Spleen (tissue), 11 donors: Measurements from ENCODE around the gene NHSL1. TPM values are rescaled to one million over a fixed set of nuclear protein-coding genes. Genes with fewer than 3 reads are reported as not detected.

Experiments used
- DNase-seq: peaks from one replicate; pipeline ENCODE4 v3.0.0-alpha.2; 2020
- H3K27ac ChIP-seq, 8 donors: fragments of 200-600 bp; sonication (generic) in 7 of 8; 1 replicate in 4 of 8; 2 replicates in 4 of 8; pipeline versions ENCODE4 v1.5.0 to v1.8.0; 2016 to 2021; ENCODE audit warnings: inconsistent platforms in 4 of 8, mild to moderate bottlenecking in 4 of 8, moderate library complexity in 1 of 8
- H3K27me3 ChIP-seq, 7 donors: fragments of 200-600 bp; sonication (generic) in 6 of 7; replicated peaks in 1 of 7; 1 replicate in 4 of 7; 2 replicates in 3 of 7; pipeline versions ENCODE4 v1.5.0 to v1.8.0; 2016 to 2021; ENCODE audit warnings: inconsistent platforms in 3 of 7, mild to moderate bottlenecking in 1 of 7
- H3K36me3 ChIP-seq, 6 donors: fragments of 200-600 bp; sonication (generic) in 5 of 6; 1 replicate in 4 of 6; 2 replicates in 2 of 6; pipeline versions ENCODE4 v1.5.0 to v1.8.0; 2016 to 2021; ENCODE audit warnings: inconsistent platforms in 2 of 6
- H3K4me1 ChIP-seq, 6 donors: fragments of 200-600 bp; sonication (generic) in 5 of 6; 1 replicate in 3 of 6; 2 replicates in 3 of 6; pipeline versions ENCODE4 v1.5.0 to v1.8.0; 2016 to 2021; ENCODE audit warnings: inconsistent platforms in 3 of 6
- H3K4me3 ChIP-seq, 8 donors: fragments of 200-600 bp; sonication (generic) in 7 of 8; 1 replicate in 4 of 8; 2 replicates in 4 of 8; pipeline versions ENCODE4 v1.5.0 to v1.8.0; 2016 to 2021; ENCODE audit warnings: inconsistent platforms in 4 of 8, mild to moderate bottlenecking in 4 of 8, moderate library complexity in 2 of 8
- H3K9me3 ChIP-seq, 8 donors: fragments of 200-600 bp; sonication (generic) in 7 of 8; 1 replicate in 4 of 8; 2 replicates in 4 of 8; pipeline versions ENCODE4 v1.5.0 to v1.8.0; 2016 to 2021; ENCODE audit warnings: inconsistent platforms in 4 of 8
- CTCF ChIP-seq, 11 experiments: fragments of 200-600 bp in 7 of 11; fragments of 450-650 bp in 4 of 11; sonication (generic) in 4 of 11; IDR thresholded peaks in 8 of 11; conservative IDR thresholded peaks in 3 of 11; 1 replicate in 7 of 11; 2 replicates in 4 of 11; pipeline versions ENCODE4 v1.4.0 to v1.8.0; 2016 to 2021; ENCODE audit warnings: antibody characterized with exemption in 11 of 11, inconsistent platforms in 4 of 11, mild to moderate bottlenecking in 1 of 11
- POLR2A ChIP-seq, 3 donors: fragments of 450-650 bp; IDR thresholded peaks; one replicate each; pipeline ENCODE4 v1.5.1; 2017; ENCODE audit warnings: antibody characterized with exemption in 3 of 3, mild to moderate bottlenecking in 1 of 3
- POLR2AphosphoS5 ChIP-seq, 3 donors: sonication (generic); formaldehyde crosslinking; IDR thresholded peaks; one replicate each; pipeline ENCODE4 v1.5.1; 2017; ENCODE audit warnings: antibody characterized with exemption in 3 of 3
- WGBS, 5 donors: extraction: QIAGEN DNeasy Blood & Tissue Kit in 3 of 5; methylation state at CpG; one replicate each; pipeline versions ENCODE4 v1.1.5 to v1.1.7; 2013 to 2018; 5-methylcytosine and 5-hydroxymethylcytosine counted together
- intact Hi-C: fragments of 100-400 bp; cut with DNase I; formaldehyde crosslinking; loops from one replicate; pipeline ENCODE4 v1.15.0; 2023; ENCODE audit warnings: low total_unique reads
- polyA plus RNA-seq, 3 donors: library from polyadenylated mRNA; stranded (reverse); fragments of 200-250 nt; gene quantifications; one replicate each; pipeline ENCODE4 v1.2.1, GENCODE V29; 2013
- total RNA-seq, 7 donors: library from RNA; depleted of rRNA in 3 of 7; stranded (reverse); fragments of >200 nt in 3 of 7; fragmentation: NEBNext Ultra II Directional in 4 of 7; extraction: Animal tissue kit (Norgen Biotek cat#: 25700) in 4 of 7; gene quantifications; one replicate each; pipeline versions ENCODE4 v1.1.0 to v1.2.1, GENCODE V29; 2016 to 2021
- donor health status: healthy with polysubstance abuse.
- donor health status: DM: no; HTN: no; CAD: no; lungs with moderate emphysema.
- donor health status: DM: no; HTN: no; CAD: no.
- donor health status: Bipolar disorder and iron deficiency.
- donor health status: healthy.
- donor health status: DM: no; HTN: no; CAD: no.
- donor health status: DM: yes; HTN: yes; CAD: no.

The NHSL1 gene
- total and polyA plus RNA-seq, 10 donors = 0.39 to 14.0 (median 6.7) TPM

DNA sequence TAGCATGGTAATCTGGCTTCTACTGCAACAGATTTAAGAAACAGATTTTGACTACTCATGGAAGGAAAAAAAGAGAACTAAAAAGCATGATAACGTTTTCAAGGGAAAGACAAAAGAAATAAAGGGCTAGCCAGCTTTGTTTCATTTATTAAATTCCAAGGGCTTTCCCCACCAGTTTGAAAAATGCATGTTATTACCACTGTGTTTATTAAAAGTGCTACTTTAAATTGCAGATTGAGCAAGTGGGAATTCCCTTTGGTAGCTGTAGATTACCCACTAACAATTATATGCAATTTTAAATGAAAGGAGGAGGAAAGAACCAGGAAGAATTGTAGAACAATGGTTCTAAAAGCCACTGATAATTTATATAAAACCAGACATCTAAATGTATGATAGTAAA lies 40.6 kb upstream of the NHSL1 start:
- Histone ChIP-seq H3K27me3 (no peaks in the 10 kb centered on the region), H3K9me3 (no peaks in the 10 kb centered on the region), H3K36me3 (no peaks in the 10 kb centered on the region), H3K27ac (no peak overlapping the region), H3K4me1 (no peaks in the 10 kb centered on the region), H3K4me3 (no peak overlapping the region)
- WGBS, 5 donors = 9 to 40% (median 27%) methylated on average over 1 of the region's 1 CpG
- no peak for DNase-seq
- TF ChIP-seq POLR2A (IDR thresholded peaks at IDR 0.05) (no peak), POLR2AphosphoS5 (IDR thresholded peaks at IDR 0.05) (no peak), CTCF (IDR thresholded peaks at IDR 0.05 in 8 of 11, conservative IDR thresholded peaks at IDR 0.05 in 3 of 11) (no peak)
- intact Hi-C loops = no loop called here

- H3K27ac ChIP-seq = no peak overlapping the region
- intact Hi-C loops = no loop called here
- TF ChIP-seq CTCF (IDR thresholded peaks at IDR 0.05 in 8 of 11, conservative IDR thresholded peaks at IDR 0.05 in 3 of 11) (no peak), POLR2A (IDR thresholded peaks at IDR 0.05) (no peak), POLR2AphosphoS5 (IDR thresholded peaks at IDR 0.05) (no peak)
Observed at GRCh38 chr6:138538390-138539031, 39.2 kb upstream of the NHSL1 start.

DNA sequence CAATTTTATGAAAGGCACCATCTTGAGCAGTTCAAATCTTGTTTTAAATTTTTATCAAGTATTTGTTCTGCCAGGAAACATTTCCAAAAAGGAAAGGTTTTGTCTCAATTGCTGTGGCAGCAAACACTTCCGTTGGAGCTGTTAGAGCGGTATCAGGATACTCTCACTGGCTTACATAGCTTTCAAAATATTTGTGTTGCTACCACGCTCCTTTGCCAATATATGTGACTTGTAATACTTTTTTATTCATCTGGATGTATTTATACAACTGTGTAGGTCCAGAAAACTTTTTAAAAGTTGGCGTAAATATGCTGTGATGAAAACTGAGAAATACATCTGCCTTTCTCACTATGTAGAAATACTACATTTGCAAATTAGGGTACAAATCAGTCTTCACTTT lies 37.8 kb upstream of the NHSL1 start:
- no peaks in the 10 kb centered on the region for H3K4me1 ChIP-seq
- WGBS, 5 donors = 61 to 77% (median 69%) methylated on average over 4 of the region's 4 CpGs
- intact Hi-C loops = no loop called here
- TF ChIP-seq CTCF (IDR thresholded peaks at IDR 0.05 in 8 of 11, conservative IDR thresholded peaks at IDR 0.05 in 3 of 11) (no peak), POLR2A (IDR thresholded peaks at IDR 0.05) (no peak), POLR2AphosphoS5 (IDR thresholded peaks at IDR 0.05) (no peak)
- DNase-seq = no peak
- H3K9me3 ChIP-seq = no peaks in the 10 kb centered on the region
- H3K27ac ChIP-seq = no peak overlapping the region
- H3K4me3 ChIP-seq = no peak overlapping the region
- H3K27me3 ChIP-seq = no peaks in the 10 kb centered on the region
- no peaks in the 10 kb centered on the region for H3K36me3 ChIP-seq

More at GRCh38 chr6:138538390-138539031, 39.2 kb upstream of the NHSL1 start:
- no peaks in the 10 kb centered on the region for H3K27me3 ChIP-seq
- H3K4me1 ChIP-seq = no peaks in the 10 kb centered on the region
- DNase-seq = no peak
- WGBS, 5 donors = 71 to 87% (median 82%) methylated on average over 7 of the region's 7 CpGs
- no peaks in the 10 kb centered on the region for H3K9me3 ChIP-seq
- H3K36me3 ChIP-seq = no peaks in the 10 kb centered on the region
- H3K4me3 ChIP-seq = no peak overlapping the region

DNA sequence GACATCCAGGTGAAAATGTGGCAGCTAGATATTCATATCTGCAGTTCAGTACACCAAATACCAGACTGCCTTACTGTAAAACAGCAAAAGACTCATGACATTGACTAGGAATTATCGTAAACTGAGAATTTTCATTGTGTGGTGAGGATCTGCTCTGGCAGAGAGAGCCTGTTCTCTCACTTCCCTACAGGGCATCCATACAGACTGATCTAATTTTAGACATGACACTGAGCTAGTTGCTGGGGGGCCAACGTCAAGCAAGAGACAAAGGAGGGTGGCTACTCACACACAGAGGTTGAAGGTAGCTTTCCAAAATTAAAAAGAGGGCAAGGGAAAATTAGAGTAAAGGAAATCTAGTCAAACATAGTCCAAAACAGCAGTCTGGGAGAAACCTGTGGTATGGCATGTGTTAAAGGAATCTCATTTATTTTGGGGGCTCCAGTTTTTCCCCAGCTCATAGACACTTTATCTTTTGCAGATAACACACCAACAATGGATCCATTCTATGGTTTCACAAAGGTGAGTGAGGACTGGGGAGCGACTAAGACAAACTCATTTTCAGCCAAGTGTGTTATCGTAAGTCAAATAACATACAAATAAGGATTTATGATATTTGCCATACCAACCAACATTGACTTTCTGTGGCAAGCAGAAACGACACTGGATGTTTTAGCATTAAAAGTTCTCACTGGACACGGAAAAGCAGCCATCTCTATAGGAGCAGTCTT lies 36.6 kb upstream of the NHSL1 start:
- TF ChIP-seq CTCF (IDR thresholded peaks at IDR 0.05 in 8 of 11, conservative IDR thresholded peaks at IDR 0.05 in 3 of 11) = no peak
- TF ChIP-seq POLR2AphosphoS5 (IDR thresholded peaks at IDR 0.05) = no peak
- TF ChIP-seq POLR2A (IDR thresholded peaks at IDR 0.05) = no peak
- intact Hi-C loops = no loop called here
- Histone ChIP-seq H3K27me3 (no peaks in the 10 kb centered on the region), H3K36me3 (no peaks in the 10 kb centered on the region), H3K9me3 (no peaks in the 10 kb centered on the region), H3K27ac (no peak overlapping the region), H3K4me3 (no peak overlapping the region), H3K4me1 (no peaks in the 10 kb centered on the region)
- DNase-seq = no peak
- WGBS, 5 donors = 77 to 80% (median 80%) methylated on average over 6 of the region's 6 CpGs
